HG03135 (cell line): ENCODE measurements around the gene CERKL.
A peak's percentile ranks its signal among the peaks of the same experiment; 100 is the strongest.
"Not testable (repeated sequence)": the region's sequence is repeated elsewhere in the genome, so short reads cannot be mapped to it uniquely, and the experiment has no call there.

Source experiments
- ATAC-seq: cut with Tn5 transposase; IDR thresholded peaks from one replicate; pipeline ENCODE4 v1.9.1; 2021; ENCODE audit warnings: mild to moderate bottlenecking, moderate library complexity; ENCODE audit not compliant: unreplicated experiment

The CERKL gene, protein sequence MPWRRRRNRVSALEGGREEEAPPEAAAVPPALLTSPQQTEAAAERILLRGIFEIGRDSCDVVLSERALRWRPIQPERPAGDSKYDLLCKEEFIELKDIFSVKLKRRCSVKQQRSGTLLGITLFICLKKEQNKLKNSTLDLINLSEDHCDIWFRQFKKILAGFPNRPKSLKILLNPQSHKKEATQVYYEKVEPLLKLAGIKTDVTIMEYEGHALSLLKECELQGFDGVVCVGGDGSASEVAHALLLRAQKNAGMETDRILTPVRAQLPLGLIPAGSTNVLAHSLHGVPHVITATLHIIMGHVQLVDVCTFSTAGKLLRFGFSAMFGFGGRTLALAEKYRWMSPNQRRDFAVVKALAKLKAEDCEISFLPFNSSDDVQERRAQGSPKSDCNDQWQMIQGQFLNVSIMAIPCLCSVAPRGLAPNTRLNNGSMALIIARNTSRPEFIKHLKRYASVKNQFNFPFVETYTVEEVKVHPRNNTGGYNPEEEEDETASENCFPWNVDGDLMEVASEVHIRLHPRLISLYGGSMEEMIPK

DNA sequence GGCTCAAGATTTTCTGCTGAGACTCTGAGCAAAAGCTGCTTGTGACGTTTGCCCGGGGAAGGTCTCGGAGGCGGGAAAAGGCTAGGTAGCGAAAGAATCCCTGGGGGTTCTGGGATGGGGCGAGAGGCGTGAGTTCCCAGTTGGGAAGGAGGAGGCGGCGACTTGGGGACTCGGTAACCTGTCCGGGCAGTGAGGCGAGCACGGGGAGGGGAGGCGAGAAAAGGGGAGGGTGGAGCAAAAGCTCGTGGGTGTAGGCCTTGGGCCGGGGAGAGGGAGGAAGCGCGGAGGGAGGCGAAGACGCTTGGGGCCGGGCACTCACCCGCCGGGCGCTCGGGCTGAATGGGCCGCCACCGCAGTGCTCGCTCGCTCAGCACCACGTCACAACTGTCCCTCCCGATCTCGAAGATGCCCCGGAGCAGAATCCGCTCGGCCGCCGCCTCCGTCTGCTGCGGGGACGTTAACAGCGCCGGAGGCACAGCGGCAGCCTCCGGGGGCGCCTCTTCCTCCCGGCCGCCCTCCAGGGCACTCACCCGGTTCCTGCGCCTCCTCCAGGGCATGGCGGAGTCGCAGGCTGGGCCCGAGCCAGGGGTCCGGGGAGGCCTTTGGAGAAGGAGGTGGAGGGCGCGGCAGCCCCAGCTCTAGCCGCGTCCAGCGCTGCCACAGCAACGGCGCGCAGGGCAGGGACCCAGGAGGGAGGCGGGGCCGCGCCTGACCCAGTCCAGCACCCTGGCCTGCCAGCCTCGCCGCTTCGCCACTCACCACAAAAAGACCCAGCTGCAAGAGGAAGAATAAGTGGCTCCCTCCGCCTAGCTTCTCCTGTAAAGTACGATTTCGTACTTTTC lies at the start of gene CERKL:
TSS of gene CERKL (minus strand) at position 656 of the 842 bp plus-strand sequence. CDS start at position 557, 99 bp downstream.
- peak; percentile 79 for ATAC-seq

DNA sequence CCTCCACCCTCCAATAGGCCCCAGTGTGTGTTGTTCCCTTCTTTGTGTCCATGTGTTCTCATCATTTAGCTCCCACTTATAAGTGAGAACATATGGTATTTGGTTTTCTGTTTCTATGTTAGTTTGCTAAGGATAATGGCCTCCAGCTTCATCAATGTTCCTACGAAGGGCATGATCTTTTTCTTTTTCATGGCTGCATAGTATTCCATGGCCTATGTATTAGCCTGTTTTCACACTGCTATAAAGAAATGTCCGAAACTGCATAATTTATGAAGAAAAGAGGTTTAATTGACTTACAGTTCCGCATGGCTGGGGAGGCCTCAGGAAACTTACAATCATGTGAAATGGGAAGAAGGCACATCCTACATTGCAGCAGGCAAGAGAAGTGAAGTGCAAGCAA lies 45.6 kb upstream of the CERKL start:
- not testable (repeated sequence) for ATAC-seq

DNA sequence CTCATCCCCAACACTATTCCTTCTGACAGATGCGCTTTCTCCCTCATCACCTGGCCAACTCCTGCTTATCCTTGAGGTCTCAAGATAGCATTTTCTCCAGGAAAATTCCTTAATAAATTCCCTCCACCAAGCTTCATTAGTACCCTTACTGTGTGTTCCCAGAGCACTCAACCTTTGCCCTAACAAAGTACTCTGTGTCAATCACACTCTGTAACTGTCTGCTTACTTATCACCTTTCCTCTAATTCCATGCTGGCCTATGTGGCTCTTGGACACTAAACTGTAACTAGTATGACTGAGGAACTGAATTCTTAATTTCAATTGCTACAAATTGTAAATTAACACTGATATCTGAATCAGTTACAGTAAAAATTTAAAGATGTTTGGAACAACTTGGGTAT lies 41.3 kb upstream of the CERKL start:
- ATAC-seq = no peak

DNA sequence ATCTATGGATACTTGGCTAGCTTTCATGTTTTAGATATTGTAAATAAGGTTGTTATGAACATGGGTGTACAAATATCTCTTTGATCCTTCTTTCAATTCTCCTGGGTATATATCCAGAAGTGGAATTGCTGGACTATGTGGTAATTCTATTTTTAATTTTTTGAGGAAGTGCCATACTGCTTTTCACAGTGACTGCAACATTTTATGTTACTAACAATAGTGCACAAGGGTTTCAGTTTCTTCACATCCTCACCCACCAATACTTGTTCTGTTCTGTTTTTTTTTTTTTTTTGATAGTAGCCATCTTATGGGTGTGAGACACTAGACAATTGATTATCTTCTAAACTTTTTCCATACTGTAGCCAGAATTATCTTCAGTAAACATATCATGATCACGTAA lies 40.7 kb upstream of the CERKL start:
- ATAC-seq = no peak

DNA sequence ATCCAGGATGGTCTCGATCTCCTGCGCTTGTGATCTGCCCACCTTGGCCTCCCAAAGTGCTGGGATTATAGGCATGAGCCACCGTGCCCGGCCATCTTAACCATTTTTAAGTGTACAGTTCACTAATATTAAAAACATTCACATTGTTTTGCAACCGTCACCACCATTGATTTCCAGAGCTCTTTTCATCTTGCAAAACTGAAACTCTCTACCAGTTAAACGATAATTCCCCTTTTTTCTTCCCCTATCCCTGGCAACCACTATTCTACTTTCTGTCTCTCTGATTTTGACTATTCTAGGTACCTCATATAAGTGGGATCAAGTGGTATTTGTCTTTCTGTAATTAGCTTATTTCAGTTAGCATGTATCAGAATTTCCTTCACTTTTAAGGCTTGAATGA lies 40.2 kb upstream of the CERKL start:
- ATAC-seq = no peak

DNA sequence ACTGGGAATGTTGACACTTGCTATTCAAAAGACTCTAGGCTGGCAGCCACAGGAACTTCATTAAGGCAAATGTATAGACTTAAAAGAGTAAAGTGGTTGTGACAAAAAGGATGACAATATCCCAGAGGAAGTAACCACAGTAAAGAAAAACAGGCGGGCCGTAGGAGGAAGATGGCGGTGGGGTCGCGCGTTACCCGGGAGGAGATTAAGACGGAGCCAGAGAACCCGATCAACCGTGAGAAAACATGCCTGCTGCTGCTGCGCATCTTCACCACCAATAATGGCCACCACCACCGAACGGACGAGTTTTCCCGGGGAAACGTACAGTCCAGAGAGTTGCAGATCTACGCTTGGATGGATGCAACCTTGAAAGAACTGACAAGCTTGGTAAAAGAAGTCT lies 37.4 kb upstream of the CERKL start:
- no peak for ATAC-seq

DNA sequence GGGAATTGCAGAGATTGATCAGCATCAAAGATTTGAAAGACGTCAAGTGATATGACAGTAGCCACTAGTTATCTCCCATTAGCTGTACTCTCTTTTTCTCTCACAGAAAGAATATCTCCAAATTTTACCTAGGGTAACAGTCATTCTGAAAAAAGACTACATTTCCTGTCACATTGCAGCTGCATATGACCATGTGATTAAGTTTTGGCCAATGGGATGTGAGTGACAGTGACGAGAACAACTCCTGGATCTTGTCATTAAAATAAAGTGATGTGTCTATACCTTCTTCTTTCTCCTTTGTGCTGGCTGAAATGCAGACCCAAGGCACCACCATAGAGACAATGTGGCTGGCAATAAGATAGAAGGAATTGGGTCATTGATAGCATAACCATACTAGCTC lies 34.0 kb upstream of the CERKL start:
- ATAC-seq = no peak

DNA sequence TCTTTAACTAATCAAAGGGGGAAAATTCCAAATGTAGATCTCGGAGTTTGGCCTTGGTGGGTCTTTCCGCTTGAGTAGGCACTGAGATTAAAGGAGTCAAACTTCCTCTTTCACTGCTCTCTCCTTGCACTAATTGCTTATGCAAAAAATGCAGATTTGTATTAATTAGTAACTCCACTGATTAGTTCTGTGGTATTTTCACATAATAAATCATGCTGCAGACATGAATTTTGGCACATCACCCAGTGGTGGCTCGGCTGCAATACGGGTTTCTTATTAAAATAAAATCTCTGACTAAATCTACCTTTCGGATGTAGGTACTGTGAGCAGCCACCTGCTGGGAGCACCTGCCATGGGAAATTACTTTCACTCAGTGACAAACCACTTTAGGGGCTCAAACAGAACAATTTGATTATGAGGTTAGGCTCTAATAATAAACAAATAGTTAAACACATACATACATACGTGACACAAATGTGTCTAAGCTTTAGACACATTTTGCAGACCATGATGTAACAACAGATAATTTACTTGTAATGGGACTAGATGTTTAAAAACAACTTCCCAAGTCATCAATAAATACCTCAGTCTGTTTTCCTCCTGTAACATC lies 29.8 kb upstream of the CERKL start:
- no peak for ATAC-seq

DNA sequence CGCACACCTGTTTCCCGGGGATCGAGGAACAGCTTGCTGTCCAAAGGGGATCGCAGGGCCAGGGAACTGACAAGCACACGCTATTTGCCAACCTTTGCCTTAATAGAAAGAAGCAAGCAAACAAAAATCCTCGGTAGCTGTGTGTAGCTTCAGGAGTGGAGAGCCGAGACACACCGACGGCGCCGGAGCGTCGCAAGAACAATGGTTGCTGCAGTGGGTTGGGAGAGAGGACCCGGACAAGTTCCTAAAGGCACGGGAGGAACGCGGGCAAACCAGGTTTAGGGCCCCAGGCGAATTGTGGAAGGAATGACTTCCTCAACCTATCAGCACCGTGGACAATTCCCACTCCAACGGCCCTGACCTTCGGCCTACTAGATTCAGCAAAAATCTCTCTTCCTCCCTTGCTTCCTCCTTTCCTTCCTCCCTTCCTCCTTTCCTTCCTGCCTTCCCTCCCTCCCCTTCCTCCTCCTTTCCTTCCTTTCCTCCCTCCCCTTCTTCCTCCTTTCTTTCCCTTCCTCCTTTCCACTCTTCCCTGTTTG lies 28.3 kb upstream of the CERKL start:
- ATAC-seq = no peak

DNA sequence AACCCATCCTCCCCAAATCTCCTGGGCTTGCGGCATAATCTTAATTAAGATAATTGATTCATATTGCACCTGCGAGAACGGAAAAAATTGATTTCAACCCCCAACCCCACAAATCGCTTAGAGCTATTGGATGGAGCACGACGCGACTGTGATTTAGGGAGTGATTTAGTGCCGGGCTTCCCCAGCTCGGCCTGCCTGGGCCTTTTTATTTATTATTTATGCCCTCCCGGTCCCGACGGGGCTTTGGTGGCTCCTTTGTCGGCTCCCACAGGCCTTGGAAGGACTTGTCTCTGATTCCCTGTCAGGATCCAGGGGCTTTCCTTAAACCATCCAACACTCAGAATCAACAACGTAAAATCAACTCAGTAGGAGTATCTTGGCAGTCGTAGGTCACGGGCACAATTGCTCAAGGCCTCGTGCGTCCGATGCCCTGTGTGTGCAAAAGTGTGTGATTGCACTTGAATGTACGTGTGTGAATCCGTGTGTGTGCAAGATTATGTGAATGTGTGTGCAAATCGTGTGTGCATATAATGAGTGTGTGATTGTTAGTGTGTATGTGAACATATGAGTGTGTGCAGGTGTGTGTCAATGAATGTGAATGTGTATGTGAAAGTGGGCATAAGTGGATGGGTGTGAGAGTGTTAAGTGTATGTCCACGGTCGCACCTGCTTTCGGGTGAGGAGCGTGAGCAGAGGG lies 27.7 kb upstream of the CERKL start:
- no peak for ATAC-seq

DNA sequence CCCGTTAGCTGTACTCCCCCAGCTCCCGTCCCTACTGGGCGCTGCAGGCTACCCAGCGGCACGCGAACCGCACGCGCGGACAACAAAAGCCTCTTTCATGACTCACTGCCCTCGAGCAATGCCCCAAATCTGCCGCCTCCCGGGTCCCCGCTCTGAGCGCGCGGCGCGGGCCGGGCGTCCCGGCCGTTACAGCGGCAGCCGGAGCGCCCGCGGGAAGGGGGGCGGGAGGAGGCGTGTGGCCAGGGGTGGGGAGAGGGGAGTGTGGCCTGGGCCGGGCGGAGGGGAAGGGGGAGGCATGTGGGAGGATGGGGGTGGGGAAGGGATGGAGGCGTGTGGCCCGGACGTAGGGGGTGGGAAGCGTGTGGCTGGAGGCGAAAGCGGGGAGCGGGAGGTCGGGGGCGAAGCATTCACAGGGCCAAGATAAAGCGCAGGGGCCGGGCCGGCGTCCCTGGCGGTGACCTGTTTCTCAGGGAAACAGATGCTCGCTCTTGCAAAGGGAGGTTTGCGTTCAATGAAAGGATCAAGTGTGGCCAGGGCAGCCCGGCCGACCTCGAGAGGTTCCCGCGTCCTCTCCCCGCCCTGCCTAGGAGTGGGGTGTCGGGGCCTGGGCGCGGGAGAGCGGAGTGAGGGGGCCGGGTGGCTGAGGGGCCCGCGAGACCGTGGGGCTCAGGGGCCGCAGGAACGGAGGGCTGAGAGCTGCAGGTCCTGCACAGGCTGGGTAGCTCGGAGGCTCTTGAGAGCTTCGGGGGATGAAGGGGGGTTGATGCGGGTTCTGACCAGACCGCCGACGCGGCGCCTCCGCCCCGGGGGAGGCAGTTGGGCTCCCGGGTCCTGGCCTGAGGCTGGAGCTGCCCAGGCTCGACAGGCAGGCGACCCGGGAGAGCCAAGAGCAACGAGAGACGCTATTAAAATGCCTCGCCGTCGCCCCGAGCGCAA lies 26.9 kb upstream of the CERKL start:
- ATAC-seq = no peak

DNA sequence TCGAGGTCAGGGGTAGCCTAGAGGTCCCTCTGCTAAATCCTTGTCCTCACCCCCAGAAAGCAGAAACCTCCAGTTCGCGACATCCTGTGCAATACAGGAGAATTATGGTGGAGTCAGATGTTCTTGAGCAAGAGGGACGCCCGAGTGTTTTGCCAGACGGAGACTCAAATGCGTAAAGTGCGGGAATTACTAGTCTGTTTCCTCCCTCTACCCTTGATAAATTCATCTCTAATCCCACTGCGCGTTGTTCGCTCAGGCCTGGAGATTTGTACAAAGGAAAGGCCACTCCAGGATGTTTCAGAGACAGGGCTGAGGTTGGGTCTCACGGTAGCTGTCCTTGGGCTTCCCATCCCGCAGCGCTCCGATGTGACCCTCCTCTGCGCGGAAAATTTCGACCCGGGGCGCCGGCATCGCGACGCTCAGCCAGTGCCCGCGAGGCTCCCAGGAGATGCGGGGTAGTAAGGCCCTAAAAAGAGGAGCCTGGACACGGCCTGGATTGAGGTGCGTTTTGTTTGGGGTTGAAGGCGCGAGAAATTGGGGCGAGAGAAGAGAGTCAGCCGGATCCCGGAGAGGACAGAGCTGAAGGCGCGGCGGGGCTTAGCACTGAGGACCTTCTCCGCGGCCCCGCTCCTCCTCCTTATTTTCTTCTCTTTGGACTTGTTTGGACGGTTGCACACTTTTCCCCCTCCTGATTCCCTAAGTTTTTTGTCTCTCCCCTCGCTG lies 26.1 kb upstream of the CERKL start:
- ATAC-seq = no peak

DNA sequence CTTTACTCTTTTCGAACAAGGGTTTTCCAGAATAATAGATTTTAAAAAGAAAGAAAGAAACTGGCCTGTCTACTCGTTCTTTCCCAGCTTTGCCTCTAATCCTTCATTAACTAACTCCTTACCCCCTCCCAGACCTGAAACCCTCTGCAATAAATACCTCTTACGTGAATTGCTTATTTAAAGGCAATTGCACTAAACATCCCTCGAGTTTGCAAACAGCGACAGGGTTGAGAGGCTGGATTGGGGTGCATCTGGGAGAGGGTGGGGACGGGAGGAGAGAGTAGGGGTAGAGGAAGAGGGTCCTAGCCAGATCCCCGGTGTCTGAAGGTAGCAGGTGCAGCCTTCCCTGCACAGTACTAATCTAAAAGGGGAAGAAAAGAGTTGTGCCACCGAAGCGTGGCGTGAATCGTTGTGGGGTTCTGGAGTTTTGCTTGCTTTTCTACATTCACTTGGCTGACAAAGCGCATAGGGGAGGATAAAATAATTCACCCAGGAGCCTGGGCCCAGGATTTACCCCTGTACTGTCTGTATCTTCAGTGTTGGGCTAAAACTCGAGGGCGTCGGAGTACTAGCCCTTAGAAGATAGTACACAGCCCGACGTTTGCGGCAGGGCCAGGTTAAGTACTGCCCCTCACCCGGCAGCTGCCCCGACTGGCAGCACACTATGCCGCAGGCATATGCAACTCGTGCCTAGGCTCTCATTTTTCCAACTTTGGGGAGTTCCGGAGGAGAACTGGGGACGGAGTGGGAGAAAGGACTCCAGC lies 25.3 kb upstream of the CERKL start:
- no peak for ATAC-seq

DNA sequence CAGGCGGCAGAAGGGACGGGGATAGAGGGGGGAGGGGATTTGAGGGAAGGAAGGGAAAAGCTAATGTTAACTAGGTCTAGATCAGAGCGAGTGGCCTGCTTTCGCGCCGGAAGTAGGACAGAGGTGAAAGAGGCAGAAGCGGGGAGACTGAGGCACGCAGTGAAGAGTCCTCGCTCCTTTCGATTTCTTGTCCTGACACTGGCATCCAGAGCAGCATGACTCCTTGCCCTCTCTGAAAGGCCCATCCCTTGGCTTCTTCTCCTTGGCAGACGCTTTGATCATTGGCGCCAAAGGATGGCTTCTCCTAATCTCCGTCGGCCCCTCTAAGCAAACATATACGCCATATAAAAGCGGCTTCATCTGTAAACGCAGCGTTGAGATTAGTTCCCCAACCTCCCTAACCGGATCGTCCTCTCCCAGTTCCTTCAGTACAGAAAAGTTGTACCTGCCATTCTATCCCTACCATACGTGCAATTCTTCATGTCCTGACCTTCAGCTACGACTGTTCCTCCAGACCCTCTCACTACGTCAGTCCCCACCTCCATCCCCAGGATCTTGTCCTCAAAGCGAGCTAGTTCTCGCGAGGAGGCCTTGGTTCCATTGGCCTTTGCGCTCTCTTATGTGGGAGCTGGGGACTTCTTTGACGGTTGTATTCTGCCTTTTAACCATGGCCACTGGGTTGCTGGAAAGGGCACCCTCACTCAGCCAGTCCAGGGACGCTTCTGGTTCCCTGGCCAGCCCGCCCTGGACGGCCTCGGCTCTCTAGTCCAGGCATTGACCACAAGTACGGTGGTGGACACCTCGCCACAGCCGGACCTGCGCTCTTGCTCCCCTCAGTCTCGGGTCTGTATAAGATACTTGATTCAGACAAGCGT lies 24.3 kb upstream of the CERKL start:
- ATAC-seq = no peak

DNA sequence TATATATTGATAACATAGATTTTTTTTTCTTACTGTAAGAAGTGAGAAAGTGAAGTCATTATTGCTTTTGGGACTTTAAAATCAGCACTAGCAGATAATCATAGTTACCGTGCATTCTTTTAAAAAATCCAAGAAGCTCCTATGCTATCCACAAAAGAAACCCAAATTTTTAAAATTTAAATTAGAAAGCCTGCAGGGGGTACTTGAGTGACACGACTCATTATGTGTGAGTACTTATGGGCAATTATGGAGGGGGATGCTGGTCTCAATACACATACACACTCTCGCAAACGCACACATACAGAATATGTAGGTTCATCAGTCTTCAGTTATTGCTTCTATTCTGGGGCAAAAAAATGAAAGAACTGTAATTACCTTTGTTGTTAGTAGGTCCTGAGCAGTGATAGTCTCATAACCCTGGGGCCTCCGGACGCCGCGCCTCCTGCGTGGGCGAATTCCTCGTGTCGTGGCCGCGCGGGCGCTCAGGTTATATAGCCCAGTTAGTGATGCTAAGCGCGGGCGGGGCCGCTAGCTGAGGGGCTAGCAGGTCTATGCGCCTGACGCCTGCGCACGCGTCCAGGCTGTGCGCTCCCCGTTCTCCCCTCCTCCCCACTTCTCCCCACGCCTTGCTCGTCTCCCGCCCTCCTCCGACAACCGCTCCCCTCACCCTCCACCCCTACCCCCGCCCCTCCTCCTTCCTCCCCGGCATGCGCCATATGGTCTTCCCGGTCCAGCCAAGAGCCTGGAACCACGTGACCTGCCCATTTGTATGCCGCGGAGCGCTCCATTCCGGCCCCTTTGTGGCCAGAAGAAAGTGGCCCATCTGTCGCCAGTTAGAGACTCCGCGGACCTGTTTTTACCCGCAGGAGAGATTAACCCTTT lies 23.4 kb upstream of the CERKL start, which contains the start of gene NEUROD1:
TSS of gene NEUROD1 (minus strand) at position 463 of the 882 bp plus-strand sequence. CDS start 1,657 bp downstream, outside the sequence.
- ATAC-seq = no peak

DNA sequence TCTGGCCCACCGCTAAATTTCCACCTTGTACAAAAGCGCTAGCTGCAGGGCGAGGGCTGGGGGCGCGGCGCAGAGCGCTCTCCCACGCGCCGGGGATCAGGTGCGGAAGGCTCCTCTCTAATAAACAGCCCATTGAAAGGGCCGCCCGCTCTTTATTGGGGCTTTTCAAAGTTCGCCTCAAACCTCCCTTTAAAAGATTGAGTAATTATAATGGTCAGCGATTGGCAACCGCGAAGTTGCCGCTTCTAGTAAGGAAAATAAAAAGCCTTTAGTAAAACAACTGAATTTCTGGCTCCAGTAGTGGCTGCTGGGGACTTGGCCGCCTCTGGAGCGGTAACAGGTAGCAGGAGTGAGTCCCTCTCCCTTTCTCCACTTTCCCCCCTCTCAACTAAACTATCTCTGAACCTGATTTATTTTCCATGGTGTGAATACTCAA lies 22.7 kb upstream of the CERKL start:
- ATAC-seq = no peak
